Ovary (tissue), 9 donors: ENCODE measurements around the gene DENND2A. TPM values are rescaled to one million over a fixed set of nuclear protein-coding genes. Genes with fewer than 3 reads are reported as not detected.

Source experiments
- DNase-seq, 5 donors: peaks; one replicate each; pipeline ENCODE4 v3.0.0-alpha.2; 2019 to 2020
- H3K27ac ChIP-seq, 2 donors: fragments of 200-600 bp; one replicate each; pipeline versions ENCODE4 v1.5.1 to v1.8.0; 2019 to 2022
- H3K27me3 ChIP-seq: fragments of 200-600 bp; one replicate; pipeline ENCODE4 v1.8.0; 2022
- H3K36me3 ChIP-seq: fragments of 200-600 bp; sonication (generic); one replicate; pipeline ENCODE4 v1.5.1; 2019
- H3K4me1 ChIP-seq: one replicate; pipeline ENCODE4 v1.8.1; 2013; ENCODE audit warnings: mild to moderate bottlenecking, moderate library complexity; ENCODE audit not compliant: insufficient read depth
- H3K4me3 ChIP-seq: fragments of 200-600 bp; sonication (generic); one replicate; pipeline ENCODE4 v1.5.1; 2017
- H3K9me3 ChIP-seq, 2 donors: fragments of 200-600 bp in 1 of 2; sonication (generic) in 1 of 2; one replicate each; pipeline versions ENCODE4 v1.5.1 to v1.8.1; 2013 to 2019; ENCODE audit warnings: mild to moderate bottlenecking in 1 of 2, moderate library complexity in 1 of 2
- CTCF ChIP-seq, 3 donors: fragments of 450-650 bp in 2 of 3; fragments of 200-600 bp in 1 of 3; IDR thresholded peaks; one replicate each; pipeline versions ENCODE4 v1.5.1 to v1.8.0; 2016 to 2022; ENCODE audit warnings: antibody characterized with exemption in 3 of 3, mild to moderate bottlenecking in 1 of 3
- EP300 ChIP-seq: sonication (generic); formaldehyde crosslinking; IDR thresholded peaks from one replicate; pipeline ENCODE4 v1.6.1; 2017; ENCODE audit warnings: antibody characterized with exemption
- POLR2A ChIP-seq: fragments of 450-650 bp; IDR thresholded peaks from one replicate; pipeline ENCODE4 v1.6.1; 2017; ENCODE audit warnings: antibody characterized with exemption, mild to moderate bottlenecking, moderate library complexity
- WGBS, 3 donors: extraction: QIAGEN DNeasy Blood & Tissue Kit in 1 of 3; methylation state at CpG; one replicate each; pipeline versions ENCODE4 v1.1.5 to v1.1.7; 2013 to 2017; 5-methylcytosine and 5-hydroxymethylcytosine counted together
- intact Hi-C, 4 donors: fragments of 100-400 bp; cut with DNase I; formaldehyde crosslinking; loops; one replicate each; pipeline versions ENCODE4 v1.11.0 to v1.15.1; 2022 to 2023
- polyA plus RNA-seq, 2 donors: library from polyadenylated mRNA; stranded (reverse); fragments of 200-250 nt in 1 of 2; fragments of 350-450 nt in 1 of 2; fragmentation: Illumina TruSeq in 1 of 2; extraction: RNeasy Lipid Tissue Mini Kit (QIAGEN cat#74804) in 1 of 2; gene quantifications; one replicate each; pipeline ENCODE4 v1.2.3, GENCODE V29; 2013 to 2014
- total RNA-seq, 7 donors: library from RNA; depleted of rRNA in 2 of 7; stranded (reverse); fragments of >200 nt in 2 of 7; fragmentation: NEBNext Ultra II Directional in 3 of 7; extraction: Animal tissue kit (Norgen Biotek cat#: 25700) in 3 of 7; gene quantifications; one replicate each; pipeline versions ENCODE4 v1.1.0 to v1.2.4, GENCODE V29; 2016 to 2023
- donor health status: DM: no; HTN: no; CAD: no; lungs with moderate emphysema.
- donor health status: DM: no; HTN: no; CAD: no.
- donor health status: Bipolar disorder and iron deficiency.
- donor health status: DM: yes; HTN: yes; CAD: no.
- donor health status: DM: no; HTN: no; CAD: no.
- donor health status: DM: yes; HTN: yes; CAD: no.

The DENND2A gene
- total and polyA plus RNA-seq, 9 donors = 9.8 to 61.8 (median 36.1) TPM

GRCh38 chr7:140674356-140674800 is 33.8 kb upstream of the DENND2A start:
- H3K4me1 ChIP-seq = no peaks in the 10 kb centered on the region
- TF ChIP-seq CTCF (IDR thresholded peaks at IDR 0.05) (no peak), EP300 (no peak), POLR2A (no peak)
- no peaks in the 10 kb centered on the region for H3K27me3 ChIP-seq
- no peaks in the 10 kb centered on the region for H3K9me3 ChIP-seq
- WGBS, 3 donors = 83 to 87% (median 85%) methylated on average over 5 of the region's 5 CpGs
- peak overlapping the region in 1 of 2 donors; percentile 78 for H3K27ac ChIP-seq
- DNase-seq = peak in 1 of 5 donors; percentile 38
- no peaks in the 10 kb centered on the region for H3K36me3 ChIP-seq
- intact Hi-C loops = no loop called here
- no peak overlapping the region for H3K4me3 ChIP-seq

- Histone ChIP-seq H3K36me3 (no peaks in the 10 kb centered on the region), H3K4me1 (no peaks in the 10 kb centered on the region), H3K4me3 (peak overlapping the region; percentile 75), H3K27me3 (no peaks in the 10 kb centered on the region), H3K9me3 (no peaks in the 10 kb centered on the region), H3K27ac (peak overlapping the region; percentile 78 to 93)
- intact Hi-C loops = no loop called here
- TF ChIP-seq CTCF (IDR thresholded peaks at IDR 0.05) (no peak), POLR2A (peak; percentile 15)
- no peak for DNase-seq
- 22 to 25% (median 25%) methylated on average over 14 to 18 of the region's 18 CpGs for WGBS, 3 donors
Observed at GRCh38 chr7:140673774-140674155, 33.2 kb upstream of the DENND2A start.

GRCh38 chr7:140673063-140673773 is 32.6 kb upstream of the DENND2A start:
- Histone ChIP-seq H3K27ac (peak overlapping the region; percentile 78 to 93), H3K36me3 (no peaks in the 10 kb centered on the region), H3K27me3 (no peaks in the 10 kb centered on the region), H3K9me3 (no peaks in the 10 kb centered on the region), H3K4me1 (no peaks in the 10 kb centered on the region), H3K4me3 (peak overlapping the region; percentile 75)
- TF ChIP-seq CTCF (IDR thresholded peaks at IDR 0.05) (no peak), POLR2A (no peak), EP300 (no peak)
- intact Hi-C loops = no loop called here
- WGBS, 3 donors = 0 to 1% (median 0%) methylated on average over 21 to 72 of the region's 72 CpGs
- peak; percentile 68 to 83 (median 77) for DNase-seq

GRCh38 chr7:140672382-140673062 is 31.9 kb upstream of the DENND2A start, which contains the start of gene ADCK2:
Gene ADCK2, plus strand, starts transcription at chr7:140672945. Its CDS starts 386 bp downstream, at chr7:140673331.
- intact Hi-C loops = no loop called here
- peak; percentile 64 to 80 (median 71) for DNase-seq
- 0 to 2% (median 1%) methylated on average over 10 to 41 of the region's 41 CpGs for WGBS, 3 donors
- Histone ChIP-seq H3K4me1 (no peaks in the 10 kb centered on the region), H3K9me3 (no peaks in the 10 kb centered on the region), H3K36me3 (no peaks in the 10 kb centered on the region), H3K4me3 (peak within 1 kb of the TSS; percentile 75), H3K27me3 (no peaks in the 10 kb centered on the region), H3K27ac (peak within 1 kb of the TSS; percentile 78 to 93)
- peak; percentile 51 for TF ChIP-seq POLR2A
- TF ChIP-seq CTCF (IDR thresholded peaks at IDR 0.05) = no peak
- TF ChIP-seq EP300 = no peak
